ENCODE data around the gene HSDL2. TPM values are rescaled to one million over a fixed set of nuclear protein-coding genes. Genes with fewer than 3 reads are reported as not detected.
A peak's percentile ranks its signal among the peaks of the same experiment; 100 is the strongest.

The HSDL2 gene
- total RNA-seq, 3 donors from 2014 or later: 35.7 to 40.8 (median 38.1) TPM

GRCh38 chr9:112437406-112437805 is 57.5 kb downstream of the HSDL2 start:
- Histone ChIP-seq H3K9me3 (no peaks in the 10 kb centered on the region), H3K4me3 (no peak overlapping the region), H3K4me1 (ENCODE audit: low read depth) (no peaks in the 10 kb centered on the region), H3K36me3 (ENCODE audit: low read depth) (no peaks in the 10 kb centered on the region)
- intact Hi-C loops (cut with DNase I, micrococcal nuclease): no loop called here
- TF ChIP-seq CTCF (IDR thresholded peaks at IDR 0.05): no peak
- no peak for ATAC-seq
- no peak for DNase-seq

- Histone ChIP-seq H3K4me3 (no peak overlapping the region), H3K36me3 (ENCODE audit: low read depth) (no peaks in the 10 kb centered on the region), H3K9me3 (no peaks in the 10 kb centered on the region), H3K4me1 (ENCODE audit: low read depth) (no peaks in the 10 kb centered on the region)
- DNase-seq (no peak), ATAC-seq (peak; percentile 33)
- TF ChIP-seq CTCF (IDR thresholded peaks at IDR 0.05): no peak
- intact Hi-C loops (cut with DNase I, micrococcal nuclease): no loop called here
Observed at GRCh38 chr9:112439171-112439570, 59.3 kb downstream of the HSDL2 start.

GRCh38 chr9:112439825-112440224 is 59.9 kb downstream of the HSDL2 start:
- H3K36me3 ChIP-seq (ENCODE audit: low read depth): no peaks in the 10 kb centered on the region
- no peaks in the 10 kb centered on the region for H3K4me1 ChIP-seq (ENCODE audit: low read depth)
- intact Hi-C loops (cut with DNase I, micrococcal nuclease): no loop called here
- no peak for TF ChIP-seq CTCF (IDR thresholded peaks at IDR 0.05)
- no peak overlapping the region for H3K4me3 ChIP-seq
- DNase-seq: no peak
- no peak for ATAC-seq
- no peaks in the 10 kb centered on the region for H3K9me3 ChIP-seq

GRCh38 chr9:112443200-112443599 is 63.3 kb downstream of the HSDL2 start:
- intact Hi-C loops (cut with DNase I, micrococcal nuclease): no loop called here
- no peak for TF ChIP-seq CTCF (IDR thresholded peaks at IDR 0.05)
- no peak for ATAC-seq
- peak in 1 of 3 donors; percentile 32 for DNase-seq
- H3K4me1 ChIP-seq (ENCODE audit: low read depth): no peaks in the 10 kb centered on the region
- H3K36me3 ChIP-seq (ENCODE audit: low read depth): no peaks in the 10 kb centered on the region
- no peak overlapping the region for H3K4me3 ChIP-seq
- H3K9me3 ChIP-seq: no peaks in the 10 kb centered on the region

- DNase-seq (no peak), ATAC-seq (no peak)
- TF ChIP-seq CTCF (IDR thresholded peaks at IDR 0.05): no peak
- Histone ChIP-seq H3K9me3 (no peaks in the 10 kb centered on the region), H3K4me3 (no peak overlapping the region), H3K4me1 (ENCODE audit: low read depth) (no peaks in the 10 kb centered on the region), H3K36me3 (ENCODE audit: low read depth) (no peaks in the 10 kb centered on the region)
- intact Hi-C loops (cut with DNase I, micrococcal nuclease): no loop called here
Observed at GRCh38 chr9:112443636-112444035, 63.7 kb downstream of the HSDL2 start.

GRCh38 chr9:112445196-112445595 is 65.3 kb downstream of the HSDL2 start:
- no peak for ATAC-seq
- no peaks in the 10 kb centered on the region for H3K36me3 ChIP-seq (ENCODE audit: low read depth)
- H3K9me3 ChIP-seq: no peaks in the 10 kb centered on the region
- no peak overlapping the region for H3K4me3 ChIP-seq
- TF ChIP-seq CTCF (IDR thresholded peaks at IDR 0.05): no peak
- no peak for DNase-seq
- H3K4me1 ChIP-seq (ENCODE audit: low read depth): no peaks in the 10 kb centered on the region
- intact Hi-C loops (cut with DNase I, micrococcal nuclease): no loop called here
